Pancreas (tissue), 10 donors: Measurements from ENCODE around the gene INPP5A. TPM values are rescaled to one million over a fixed set of nuclear protein-coding genes. Genes with fewer than 3 reads are reported as not detected.
A peak's percentile ranks its signal among the peaks of the same experiment; 100 is the strongest.
"Not testable (repeated sequence)": the region's sequence is repeated elsewhere in the genome, so short reads cannot be mapped to it uniquely, and the experiment has no call there.

Source experiments
- ATAC-seq, 4 donors: fragments of 200-7000 bp; cut with Tn5 transposase; one replicate each; pipeline versions ENCODE4 v1.8.0 to v1.9.1; 2020; ENCODE audit warnings: mild to moderate bottlenecking in 4 of 4, moderate library complexity in 4 of 4
- DNase-seq, 6 donors: peaks; one replicate each; pipeline ENCODE4 v3.0.0-alpha.2; 2020
- FAIRE-seq: peaks from 2 replicates; lab custom pipeline; 2012; peaks lifted over from hg19 to GRCh38; lab: Jason Lieb, UNC
- H3K27ac ChIP-seq, 4 donors: fragments of 200-600 bp; sonication (generic); 1 replicate in 3 of 4; 2 replicates in 1 of 4; pipeline versions ENCODE4 v1.5.0 to v1.8.0; 2020
- H3K27me3 ChIP-seq, 4 donors: fragments of 200-600 bp; one replicate each; pipeline ENCODE4 v1.8.0; 2021
- H3K36me3 ChIP-seq, 3 donors: fragments of 200-600 bp; sonication (generic) in 1 of 3; one replicate each; pipeline versions ENCODE4 v1.5.0 to v1.8.0; 2020 to 2021
- H3K4me1 ChIP-seq, 3 donors: fragments of 200-600 bp; one replicate each; pipeline ENCODE4 v1.8.0; 2021
- H3K4me3 ChIP-seq, 4 donors: fragments of 200-600 bp; sonication (generic) in 2 of 4; one replicate each; pipeline versions ENCODE4 v1.5.0 to v1.8.0; 2020 to 2021
- H3K9me3 ChIP-seq, 4 donors: fragments of 200-600 bp; one replicate each; pipeline ENCODE4 v1.8.0; 2021
- CTCF ChIP-seq, 4 donors: fragments of 200-600 bp; sonication (generic) in 3 of 4; IDR thresholded peaks; one replicate each; pipeline versions ENCODE4 v1.5.0 to v1.8.0; 2021; ENCODE audit warnings: antibody characterized with exemption in 4 of 4
- WGBS, 2 donors: extraction: QIAGEN DNeasy Blood & Tissue Kit; methylation state at CpG; one replicate each; pipeline ENCODE4 v1.1.7; 2013; 5-methylcytosine and 5-hydroxymethylcytosine counted together
- intact Hi-C, 3 donors: fragments of 100-400 bp; cut with DNase I; formaldehyde crosslinking; loops; one replicate each; pipeline versions ENCODE4 v1.11.1 to v1.14.2; 2022
- polyA plus RNA-seq, 2 donors: library from polyadenylated mRNA; stranded (reverse); fragments of 200-250 nt; gene quantifications; one replicate each; pipeline ENCODE4 v1.2.3, GENCODE V29; 2013
- total RNA-seq, 6 donors: library from RNA; stranded (reverse); fragmentation: NEBNext Ultra II Directional in 4 of 6; extraction: Animal tissue kit (Norgen Biotek cat#: 25700) in 4 of 6; gene quantifications; one replicate each; pipeline versions ENCODE4 v1.2.1 to v1.2.4, GENCODE V29; 2021 to 2023
- donor health status: healthy with polysubstance abuse.
- donor health status: DM: no; HTN: no; CAD: no; lungs with moderate emphysema.
- donor health status: DM: no; HTN: no; CAD: no.
- donor health status: control.
- donor health status: control.
- donor health status: Bipolar disorder and iron deficiency.
- donor health status: DM: yes; HTN: yes; CAD: no.
- donor health status: DM: no; HTN: no; CAD: no.
- donor health status: DM: no; HTN: no; CAD: no.
- donor health status: DM: yes; HTN: yes; CAD: no.

The INPP5A gene
- total and polyA plus RNA-seq, 8 donors = 5.9 to 15.6 (median 11.3) TPM

- WGBS, 2 donors = 86 to 93% methylated on average over 14 of the region's 14 CpGs
- Histone ChIP-seq H3K27ac (no peak overlapping the region), H3K4me3 (no peak overlapping the region), H3K36me3 (no peaks in the 10 kb centered on the region), H3K27me3 (no peaks in the 10 kb centered on the region), H3K4me1 (no peaks in the 10 kb centered on the region), H3K9me3 (no peaks in the 10 kb centered on the region)
- intact Hi-C loops = no loop called here
- no peak for FAIRE-seq
- TF ChIP-seq CTCF (IDR thresholded peaks at IDR 0.05) = no peak
- ATAC-seq = no peak
- peak in 2 of 6 donors; percentile 29 to 35 for DNase-seq
Measured at GRCh38 chr10:132504501-132505272, 32.9 kb upstream of the INPP5A start.

- ATAC-seq, H3K9me3 ChIP-seq, H3K4me1 ChIP-seq, H3K4me3 ChIP-seq, H3K36me3 ChIP-seq, H3K27me3 ChIP-seq, H3K27ac ChIP-seq, intact Hi-C loops, FAIRE-seq: not testable (repeated sequence)
- WGBS, 2 donors = 59 to 61% methylated on average over 10 to 14 of the region's 23 CpGs
- DNase-seq = peak in 2 of 6 donors; percentile 10 to 56
Measured at GRCh38 chr10:132505546-132505945, 32.0 kb upstream of the INPP5A start.

- no peaks in the 10 kb centered on the region for H3K9me3 ChIP-seq
- H3K4me3 ChIP-seq = no peak overlapping the region
- no peak for TF ChIP-seq CTCF (IDR thresholded peaks at IDR 0.05)
- FAIRE-seq = no peak
- intact Hi-C loops = no loop called here
- peak in 1 of 4 donors; percentile 34 for ATAC-seq
- H3K4me1 ChIP-seq = no peaks in the 10 kb centered on the region
- no peak overlapping the region for H3K27ac ChIP-seq
- 76 to 87% methylated on average over 11 of the region's 11 CpGs for WGBS, 2 donors
- peak in 1 of 6 donors; percentile 35 for DNase-seq
- H3K36me3 ChIP-seq = no peaks in the 10 kb centered on the region
- H3K27me3 ChIP-seq = no peaks in the 10 kb centered on the region
Measured at GRCh38 chr10:132506711-132507408, 30.7 kb upstream of the INPP5A start.

GRCh38 chr10:132507409-132507955, 30.1 kb upstream of the INPP5A start:
- H3K4me1 ChIP-seq = no peaks in the 10 kb centered on the region
- no peak for DNase-seq
- FAIRE-seq = no peak
- no peaks in the 10 kb centered on the region for H3K27me3 ChIP-seq
- intact Hi-C loops = no loop called here
- ATAC-seq = no peak
- no peaks in the 10 kb centered on the region for H3K36me3 ChIP-seq
- H3K27ac ChIP-seq = no peak overlapping the region
- TF ChIP-seq CTCF (IDR thresholded peaks at IDR 0.05) = no peak
- no peak overlapping the region for H3K4me3 ChIP-seq
- H3K9me3 ChIP-seq = no peaks in the 10 kb centered on the region
- 85 to 90% methylated on average over 9 to 10 of the region's 10 CpGs for WGBS, 2 donors

GRCh38 chr10:132507956-132508490, 29.6 kb upstream of the INPP5A start:
- Histone ChIP-seq H3K36me3 (no peaks in the 10 kb centered on the region), H3K4me3 (no peak overlapping the region), H3K27me3 (no peaks in the 10 kb centered on the region), H3K27ac (no peak overlapping the region), H3K9me3 (no peaks in the 10 kb centered on the region), H3K4me1 (no peaks in the 10 kb centered on the region)
- no peak for TF ChIP-seq CTCF (IDR thresholded peaks at IDR 0.05)
- 86 to 89% methylated on average over 10 of the region's 10 CpGs for WGBS, 2 donors
- intact Hi-C loops = no loop called here
- no peak for FAIRE-seq
- ATAC-seq = peak in 1 of 4 donors; percentile 18
- DNase-seq = peak in 2 of 6 donors; percentile 44 to 49
